KMS-11 (cell line): ENCODE measurements around the gene TPP2.

Experiments
- H2AFZ ChIP-seq: fragments of 200-600 bp; sonication (generic); 2 replicates; pipeline ENCODE4 v1.6.1; 2016; ENCODE audit warnings: antibody characterized with exemption, mixed run types, low read depth
- H3K27ac ChIP-seq: fragments of 200-600 bp; sonication (generic); 2 replicates; pipeline ENCODE4 v1.6.1; 2016; ENCODE audit warnings: mild to moderate bottlenecking, mixed run types
- H3K27me3 ChIP-seq: fragments of 200-600 bp; sonication (generic); 2 replicates; pipeline ENCODE4 v1.6.1; 2017; ENCODE audit warnings: mild to moderate bottlenecking, low read depth, mixed run types, moderate library complexity; ENCODE audit not compliant: insufficient read depth
- H3K36me3 ChIP-seq: fragments of 200-600 bp; sonication (generic); 2 replicates; pipeline ENCODE4 v1.6.1; 2017; ENCODE audit warnings: mild to moderate bottlenecking, mixed run types; ENCODE audit not compliant: insufficient read depth
- H3K4me1 ChIP-seq: fragments of 200-600 bp; sonication (generic); 2 replicates; pipeline ENCODE4 v1.6.1; 2016; ENCODE audit warnings: mild to moderate bottlenecking, low read depth, mixed run types; ENCODE audit not compliant: poor library complexity, severe bottlenecking
- H3K4me2 ChIP-seq: fragments of 200-600 bp; sonication (generic); 2 replicates; pipeline ENCODE4 v1.7.0; 2016; ENCODE audit warnings: mild to moderate bottlenecking, mixed run types
- H3K4me3 ChIP-seq: fragments of 200-600 bp; sonication (generic); IDR thresholded peaks from 2 replicates; pipeline ENCODE4 v1.6.1; 2017; ENCODE audit warnings: low read depth, low read length, mixed read lengths; ENCODE audit not compliant: insufficient read depth
- H3K79me2 ChIP-seq: fragments of 200-600 bp; sonication (generic); 2 replicates; pipeline ENCODE4 v1.6.1; 2016; ENCODE audit warnings: low read depth, mixed run types; ENCODE audit not compliant: insufficient read depth
- H3K9ac ChIP-seq: fragments of 200-600 bp; sonication (generic); 2 replicates; pipeline ENCODE4 v1.6.1; 2016; ENCODE audit warnings: mild to moderate bottlenecking, mixed run types
- H4K20me1 ChIP-seq: fragments of 200-600 bp; sonication (generic); 2 replicates; pipeline ENCODE4 v1.6.1; 2016; ENCODE audit warnings: mild to moderate bottlenecking, mixed run types; ENCODE audit not compliant: insufficient read depth
- TF ChIP-seq, protein P1 (sequence below): fragments of 200-600 bp; sonication (generic); conservative IDR thresholded peaks from 2 replicates; pipeline ENCODE4 v1.6.1; 2017; ENCODE audit warnings: low read depth, mild to moderate bottlenecking, antibody characterized with exemption, low read length, moderate library complexity, mixed read lengths

The TPP2 gene

DNA sequence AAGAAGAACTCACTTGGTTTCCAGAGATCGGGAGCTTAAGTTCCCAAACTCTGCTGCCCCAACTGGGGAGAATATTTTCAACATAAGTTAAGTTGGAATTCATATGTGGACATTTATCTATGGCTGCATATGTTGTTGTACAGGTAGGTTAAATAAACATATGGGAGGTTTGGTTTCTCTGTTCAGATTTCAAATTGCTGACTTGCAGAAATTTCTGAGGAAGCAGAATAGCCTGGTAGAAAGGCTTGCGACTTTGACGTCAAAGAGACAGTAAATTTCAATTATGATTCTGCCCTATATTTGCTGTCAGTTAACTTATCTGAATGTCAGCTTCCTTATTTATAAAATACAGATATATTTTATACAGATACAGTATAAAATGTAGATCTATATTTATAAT lies 40.0 kb upstream of the TPP2 start:
- no peaks in the 10 kb centered on the region for H3K27me3 ChIP-seq
- H3K4me1 ChIP-seq = peaks cover 17% of the 10 kb centered on the region
- H3K27ac ChIP-seq = no peak overlapping the region
- H3K4me3 ChIP-seq = no peak overlapping the region
- no peaks in the 10 kb centered on the region for H4K20me1 ChIP-seq
- H3K79me2 ChIP-seq = no peaks in the 10 kb centered on the region
- no peaks in the 10 kb centered on the region for H3K36me3 ChIP-seq
- H2AFZ ChIP-seq = peak overlapping the region; percentile 78; the same call in 1 of the 2 replicates
- no peak overlapping the region for H3K9ac ChIP-seq
- peak overlapping the region; percentile 42; the same call in 1 of the 2 replicates for H3K4me2 ChIP-seq
- TF ChIP-seq, protein P1, sequence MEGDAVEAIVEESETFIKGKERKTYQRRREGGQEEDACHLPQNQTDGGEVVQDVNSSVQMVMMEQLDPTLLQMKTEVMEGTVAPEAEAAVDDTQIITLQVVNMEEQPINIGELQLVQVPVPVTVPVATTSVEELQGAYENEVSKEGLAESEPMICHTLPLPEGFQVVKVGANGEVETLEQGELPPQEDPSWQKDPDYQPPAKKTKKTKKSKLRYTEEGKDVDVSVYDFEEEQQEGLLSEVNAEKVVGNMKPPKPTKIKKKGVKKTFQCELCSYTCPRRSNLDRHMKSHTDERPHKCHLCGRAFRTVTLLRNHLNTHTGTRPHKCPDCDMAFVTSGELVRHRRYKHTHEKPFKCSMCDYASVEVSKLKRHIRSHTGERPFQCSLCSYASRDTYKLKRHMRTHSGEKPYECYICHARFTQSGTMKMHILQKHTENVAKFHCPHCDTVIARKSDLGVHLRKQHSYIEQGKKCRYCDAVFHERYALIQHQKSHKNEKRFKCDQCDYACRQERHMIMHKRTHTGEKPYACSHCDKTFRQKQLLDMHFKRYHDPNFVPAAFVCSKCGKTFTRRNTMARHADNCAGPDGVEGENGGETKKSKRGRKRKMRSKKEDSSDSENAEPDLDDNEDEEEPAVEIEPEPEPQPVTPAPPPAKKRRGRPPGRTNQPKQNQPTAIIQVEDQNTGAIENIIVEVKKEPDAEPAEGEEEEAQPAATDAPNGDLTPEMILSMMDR = no peak

DNA sequence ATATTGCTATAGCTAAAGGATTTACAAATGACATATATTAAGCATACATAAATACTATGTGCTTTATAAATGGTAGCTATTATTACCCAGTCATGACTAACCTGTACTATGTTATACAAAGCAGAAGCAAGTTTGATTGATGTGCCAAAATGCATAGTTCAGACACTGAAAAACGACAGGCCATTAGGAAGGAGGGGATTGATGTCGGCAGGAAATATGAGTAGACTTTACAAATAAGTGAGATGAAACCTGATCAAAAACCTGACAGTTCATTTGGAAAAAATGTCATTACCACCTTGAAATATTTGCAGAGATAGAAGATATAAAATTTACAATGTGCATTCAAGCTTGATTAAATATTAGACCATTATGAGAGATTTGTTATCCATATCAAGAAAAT lies 38.8 kb upstream of the TPP2 start:
- Histone ChIP-seq H3K79me2 (no peaks in the 10 kb centered on the region), H3K36me3 (no peaks in the 10 kb centered on the region), H3K27me3 (no peaks in the 10 kb centered on the region), H4K20me1 (no peaks in the 10 kb centered on the region), H3K4me3 (no peak overlapping the region), H3K4me1 (peaks cover 30% of the 10 kb centered on the region), H3K9ac (no peak overlapping the region), H2AFZ (no peak overlapping the region), H3K4me2 (no peak overlapping the region), H3K27ac (no peak overlapping the region)
- TF ChIP-seq, protein P1 = no peak

GRCh38 chr13:102561933-102562332 lies 34.9 kb upstream of the TPP2 start:
- Histone ChIP-seq H3K4me3 (no peak overlapping the region), H3K27ac (no peak overlapping the region), H3K36me3 (no peaks in the 10 kb centered on the region), H3K9ac (no peak overlapping the region), H4K20me1 (no peaks in the 10 kb centered on the region), H3K27me3 (no peaks in the 10 kb centered on the region), H2AFZ (no peak overlapping the region), H3K4me1 (peaks cover 40% of the 10 kb centered on the region), H3K4me2 (peak overlapping the region; percentile 82), H3K79me2 (no peaks in the 10 kb centered on the region)
- TF ChIP-seq, protein P1 = no peak

DNA sequence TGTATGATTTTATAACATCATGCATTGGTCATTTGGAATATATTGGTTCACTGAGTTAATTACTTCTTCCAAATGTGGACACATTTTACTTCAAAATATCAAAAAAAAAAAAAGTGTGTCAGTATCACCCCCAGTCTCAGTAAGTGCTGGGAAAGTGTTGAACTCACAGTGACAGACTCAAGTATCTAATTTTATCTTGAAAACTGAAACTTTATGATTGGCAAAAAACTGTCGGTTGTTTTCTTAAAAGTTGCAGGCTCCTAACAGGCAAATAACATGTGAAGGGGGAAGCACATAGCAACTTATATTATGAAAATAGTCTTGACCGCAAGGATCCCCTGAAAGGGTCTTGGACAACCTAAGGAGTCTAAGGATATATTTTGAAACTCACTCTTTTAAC lies 33.5 kb upstream of the TPP2 start:
- Histone ChIP-seq H3K4me1 (peaks cover 39% of the 10 kb centered on the region), H3K27me3 (no peaks in the 10 kb centered on the region), H3K36me3 (no peaks in the 10 kb centered on the region), H3K79me2 (no peaks in the 10 kb centered on the region), H4K20me1 (no peaks in the 10 kb centered on the region), H3K4me3 (no peak overlapping the region), H3K4me2 (peak overlapping the region; percentile 82), H2AFZ (peak overlapping the region; percentile 12; the same call in 1 of the 2 replicates), H3K9ac (no peak overlapping the region), H3K27ac (peak overlapping the region; percentile 46)
- TF ChIP-seq, protein P1 = no peak

DNA sequence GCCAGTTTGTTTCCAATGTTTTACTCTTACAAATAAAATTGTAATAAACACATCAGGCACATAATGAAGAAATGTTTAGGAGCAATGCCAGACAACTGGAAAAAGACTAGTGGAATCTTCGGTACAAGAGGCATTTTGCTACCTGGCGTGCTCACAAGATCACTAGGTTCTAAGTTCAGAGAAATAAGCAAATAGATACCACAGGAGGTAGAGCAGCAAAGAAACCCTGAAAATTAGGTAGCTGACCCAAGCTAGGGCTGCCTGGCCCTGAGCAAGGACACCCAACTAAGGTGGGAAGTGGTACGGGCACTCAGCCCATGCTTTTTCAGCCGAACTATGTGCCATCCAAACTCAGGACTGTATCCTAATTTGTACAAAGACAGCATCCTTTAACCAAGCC lies 32.2 kb upstream of the TPP2 start:
- H3K36me3 ChIP-seq = no peaks in the 10 kb centered on the region
- H3K4me3 ChIP-seq = no peak overlapping the region
- H2AFZ ChIP-seq = no peak overlapping the region
- no peak overlapping the region for H3K27ac ChIP-seq
- H3K27me3 ChIP-seq = no peaks in the 10 kb centered on the region
- TF ChIP-seq, protein P1 = no peak
- peaks cover 39% of the 10 kb centered on the region for H3K4me1 ChIP-seq
- H4K20me1 ChIP-seq = no peaks in the 10 kb centered on the region
- H3K4me2 ChIP-seq = 0 out of 2 replicates have a peak overlapping the region, but pooled peaks have one; percentile 7
- no peak overlapping the region for H3K9ac ChIP-seq
- H3K79me2 ChIP-seq = no peaks in the 10 kb centered on the region
